Right ventricle myocardium superior (tissue), 1 donor: ENCODE results near the gene WDR53. TPM values are rescaled to one million over a fixed set of nuclear protein-coding genes. Genes with fewer than 3 reads are reported as not detected.
"Not testable (repeated sequence)": the region's sequence is repeated elsewhere in the genome, so short reads cannot be mapped to it uniquely, and the experiment has no call there.

Experiments used
- ATAC-seq: fragments of 200-7000 bp; cut with Tn5 transposase; one replicate; pipeline ENCODE4 v1.9.1; 2020; ENCODE audit warnings: mild to moderate bottlenecking; ENCODE audit not compliant: poor library complexity
- DNase-seq: peaks from one replicate; pipeline ENCODE4 v3.0.0-alpha.2; 2020
- intact Hi-C: fragments of 100-400 bp; cut with DNase I; formaldehyde crosslinking; loops from one replicate; pipeline ENCODE4 v1.11.2; 2022
- total RNA-seq: library from RNA; stranded (reverse); fragmentation: NEBNext Ultra II Directional; extraction: Animal tissue kit (Norgen Biotek cat#: 25700); gene quantifications from one replicate; pipeline ENCODE4 v1.2.1, GENCODE V29; 2021
- donor health status: DM: no; HTN: yes; CAD: no; lungs with severe emphysema.

The WDR53 gene
- total RNA-seq, 1 donor from 2014 or later: 7.9 TPM

DNA sequence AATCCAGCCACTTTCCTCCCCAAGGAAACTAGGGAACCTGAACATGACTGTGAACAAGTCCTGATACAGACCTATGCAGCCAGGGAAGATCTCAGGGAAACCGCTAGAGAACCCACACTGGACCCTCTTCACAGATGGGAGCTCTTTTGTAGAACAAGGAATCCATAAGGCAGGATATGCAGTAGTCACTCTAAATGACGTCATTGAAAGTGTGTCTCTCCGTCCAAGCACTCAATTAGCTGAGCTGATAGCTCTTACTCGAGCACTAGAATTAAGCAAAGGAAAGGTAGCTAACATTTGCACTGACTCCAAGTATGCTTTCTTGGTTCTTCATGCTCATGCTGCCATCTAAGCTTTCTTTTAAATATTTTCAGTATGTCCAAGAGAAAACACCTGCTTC lies 43.2 kb downstream of the WDR53 start:
- intact Hi-C loops: no loop called here
- no peak for ATAC-seq
- no peak for DNase-seq

GRCh38 chr3:196524527-196524926 lies 43.8 kb downstream of the WDR53 start:
- intact Hi-C loops: no loop called here
- ATAC-seq (no peak), DNase-seq (no peak)

- intact Hi-C loops: no loop called here
- ATAC-seq (no peak), DNase-seq (no peak)
Measured at GRCh38 chr3:196523841-196524240, 44.5 kb downstream of the WDR53 start.

DNA sequence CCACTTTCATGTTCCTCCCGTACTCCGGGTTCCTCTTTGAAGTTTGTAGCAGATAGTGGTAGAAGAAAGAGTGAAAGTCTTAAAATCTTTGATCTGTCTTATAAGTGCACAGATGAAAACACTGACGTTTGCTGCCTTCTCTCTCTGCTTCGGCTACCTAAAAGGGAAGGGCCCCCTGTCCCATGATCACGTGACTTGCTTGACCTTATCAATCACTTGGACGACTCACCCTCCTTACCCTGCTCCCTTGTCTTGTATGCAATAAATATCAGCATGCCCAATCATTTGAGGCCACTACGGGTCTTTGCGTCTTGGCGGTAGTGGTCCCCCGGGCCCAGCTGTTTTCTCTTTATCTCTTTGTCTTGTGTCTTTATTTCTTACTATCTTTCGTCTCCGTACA lies 47.1 kb downstream of the WDR53 start:
- ATAC-seq, intact Hi-C loops, DNase-seq: not testable (repeated sequence)

DNA sequence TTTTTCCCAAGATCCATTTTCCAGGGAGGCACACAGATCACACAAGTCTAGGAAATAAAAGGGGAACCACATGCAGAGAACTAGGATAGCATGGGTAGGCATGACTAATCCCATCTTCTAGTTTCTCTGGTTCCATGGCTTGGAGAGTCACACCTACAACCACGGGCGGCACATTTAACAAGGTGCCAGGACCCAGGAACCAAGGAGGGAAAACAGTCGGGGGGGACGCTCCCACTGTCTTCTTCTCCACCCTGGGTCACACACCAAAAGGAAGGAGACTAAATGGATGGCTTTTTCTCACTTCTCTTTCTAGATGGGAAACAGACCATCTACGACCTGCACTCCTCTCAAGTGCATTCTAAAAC lies 48.7 kb downstream of the WDR53 start:
- intact Hi-C loops: loop anchor here (5.0 kb wide), 1 partner anchor 267 kb away; no protein-coding TSS in a partner anchor
- DNase-seq: no peak
- ATAC-seq: no peak

- ATAC-seq (peak; percentile 83), DNase-seq (peak; percentile 62)
- intact Hi-C loops: loop anchor here (5.0 kb wide), 1 partner anchor 267 kb away; no protein-coding TSS in a partner anchor
Measured at GRCh38 chr3:196518966-196519717, 49.2 kb downstream of the WDR53 start.

DNA sequence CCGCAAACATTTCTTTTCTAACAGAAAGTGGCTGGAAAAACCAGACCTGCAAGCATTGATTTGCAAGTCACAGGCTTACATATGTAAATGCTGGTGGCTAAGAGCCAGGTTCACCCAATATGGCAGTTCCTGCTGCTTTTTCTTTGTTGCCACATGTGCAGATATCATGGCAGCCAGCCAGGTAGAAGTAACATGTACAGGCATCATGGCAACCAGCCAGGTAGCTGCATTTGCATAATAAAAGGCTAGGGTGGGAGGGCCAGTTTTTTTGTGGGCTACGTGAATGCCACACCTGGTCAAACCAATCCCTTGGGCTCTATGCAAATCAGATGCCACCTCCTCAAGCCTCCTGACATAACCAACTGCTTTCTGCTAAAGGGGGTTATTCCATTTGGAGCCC lies 50.4 kb downstream of the WDR53 start:
- DNase-seq (no peak), ATAC-seq (no peak)
- intact Hi-C loops: loop anchor here (5.0 kb wide), 1 partner anchor 266 kb away; no protein-coding TSS in a partner anchor

DNA sequence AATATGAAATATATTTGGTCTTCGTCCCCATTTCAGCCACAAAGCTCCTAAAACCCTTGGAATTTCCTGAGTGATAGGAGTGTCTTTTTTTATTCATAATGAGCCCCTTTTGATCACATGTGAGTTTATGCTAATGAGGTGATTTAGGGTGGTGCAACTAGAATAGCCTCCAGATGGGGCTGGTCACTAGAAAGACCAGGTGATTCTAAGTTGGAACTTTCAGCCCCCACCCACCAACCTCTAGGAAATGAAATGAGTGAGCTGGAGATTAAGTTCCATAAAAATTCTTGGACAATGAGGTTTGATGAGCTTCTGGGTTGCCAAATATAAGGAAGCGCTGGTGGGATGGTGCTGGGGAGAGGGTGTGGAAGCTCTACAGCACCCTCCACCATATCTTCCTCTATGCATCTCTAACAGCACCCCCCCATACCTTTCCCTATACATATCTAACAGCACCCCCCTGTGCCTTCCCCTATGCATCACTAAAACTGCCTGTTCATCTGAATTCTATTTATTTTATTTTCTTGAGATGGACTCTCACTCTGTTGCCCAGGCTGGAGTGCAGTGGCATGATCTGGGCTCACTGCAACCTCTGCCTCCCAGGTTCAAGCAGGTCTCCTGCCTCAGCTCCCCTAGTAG lies 51.1 kb downstream of the WDR53 start:
- intact Hi-C loops: loop anchor here (5.0 kb wide), 1 partner anchor 265 kb away; no protein-coding TSS in a partner anchor
- DNase-seq: no peak
- ATAC-seq: no peak

GRCh38 chr3:196514913-196515621 lies 53.3 kb downstream of the WDR53 start, which contains the start of gene SMCO1:
SMCO1 (minus strand) TSS chr3:196515346; CDS start chr3:196515209, 137 bp downstream.
- DNase-seq (no peak), ATAC-seq (peak; percentile 90)
- intact Hi-C loops: loop anchor here (5.0 kb wide), 1 partner anchor 263 kb away; no protein-coding TSS in a partner anchor

- intact Hi-C loops: no loop called here
- no peak for DNase-seq
- ATAC-seq: no peak
Measured at GRCh38 chr3:196514350-196514716, 54.0 kb downstream of the WDR53 start.

DNA sequence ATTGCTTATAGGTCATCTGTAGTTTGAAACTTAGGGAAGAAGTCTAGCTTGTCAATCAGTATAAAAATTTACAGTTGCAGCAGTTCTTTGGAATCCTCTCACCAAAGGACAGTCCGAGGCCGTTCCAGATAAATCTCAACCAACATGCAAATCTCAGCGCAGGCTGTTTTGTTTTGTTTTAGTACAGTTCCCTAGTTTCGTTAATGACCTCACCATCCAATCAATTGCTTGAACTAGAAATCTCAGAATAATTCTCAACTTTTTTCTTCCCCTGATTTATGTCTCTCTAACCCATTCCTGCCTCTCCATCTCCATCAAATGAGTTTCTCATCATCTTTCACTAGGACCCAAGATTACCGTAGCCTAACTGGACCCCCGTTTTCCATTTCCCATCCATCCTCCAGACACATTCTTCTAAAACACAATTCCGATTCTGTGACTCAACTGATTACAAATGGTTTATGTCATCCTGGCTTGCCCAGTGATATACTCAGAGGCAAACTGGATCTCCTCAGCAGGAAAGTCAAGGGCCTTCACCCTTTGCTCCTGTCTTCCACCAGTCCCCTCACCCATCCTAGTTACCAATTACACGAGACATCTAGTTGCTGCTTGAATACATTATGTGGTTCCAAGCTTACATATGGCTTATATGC lies 54.5 kb downstream of the WDR53 start:
- ATAC-seq: peak; percentile 44
- DNase-seq: no peak
- intact Hi-C loops: no loop called here

DNA sequence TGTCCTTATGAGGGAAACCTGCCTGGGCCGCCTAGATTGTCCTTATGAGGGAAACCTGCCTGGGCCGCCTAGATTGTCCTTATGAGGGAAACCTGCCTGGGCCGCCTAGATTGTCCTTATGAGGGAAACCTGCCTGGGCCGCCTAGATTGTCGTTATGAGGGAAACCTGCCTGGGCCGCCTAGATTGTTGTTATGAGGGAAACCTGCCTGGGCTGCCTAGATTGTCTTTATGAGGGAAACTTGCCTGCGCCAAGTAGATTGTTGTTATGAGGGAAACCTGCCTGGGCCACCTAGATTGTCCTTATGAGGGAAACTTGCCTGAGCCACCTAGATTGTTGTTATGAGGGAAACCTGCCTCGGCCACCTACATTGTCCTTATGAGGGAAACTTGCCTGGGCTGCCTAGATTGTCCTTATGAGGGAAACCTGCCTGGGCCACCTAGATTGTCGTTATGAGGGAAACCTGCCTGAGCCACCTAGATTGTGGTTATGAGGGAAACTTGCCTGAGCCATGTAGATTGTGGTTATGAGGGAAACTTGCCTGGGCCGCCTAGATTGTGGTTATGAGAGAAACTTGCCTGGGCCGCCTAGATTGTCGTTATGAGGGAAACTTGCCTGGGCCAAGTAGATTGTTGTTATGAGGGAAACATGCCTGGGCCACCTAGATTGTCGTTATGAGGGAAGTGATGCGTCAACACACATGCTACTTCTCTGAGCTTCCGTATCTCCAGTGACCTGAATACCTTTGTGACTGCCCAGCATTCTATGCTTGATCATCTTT lies 56.5 kb downstream of the WDR53 start:
- intact Hi-C loops, ATAC-seq, DNase-seq: not testable (repeated sequence)

- ATAC-seq, intact Hi-C loops, DNase-seq: not testable (repeated sequence)
Measured at GRCh38 chr3:196511108-196511507, 57.2 kb downstream of the WDR53 start.

GRCh38 chr3:196506687-196507086 lies 61.7 kb downstream of the WDR53 start:
- DNase-seq (no peak), ATAC-seq (no peak)
- intact Hi-C loops: no loop called here

- DNase-seq (no peak), ATAC-seq (no peak)
- intact Hi-C loops: no loop called here
Measured at GRCh38 chr3:196504556-196504955, 63.8 kb downstream of the WDR53 start.
